Activated CD8-positive, alpha-beta T cell treated with anti-CD3 and anti-CD28 coated beads for 36 hours (primary cell): ENCODE data around the gene LRRC56. TPM values are rescaled to one million over a fixed set of nuclear protein-coding genes. Genes with fewer than 3 reads are reported as not detected.

Experiments used
- ATAC-seq: fragments of 200-7000 bp; cut with Tn5 transposase; one replicate; pipeline ENCODE4 v1.10.0; 2021; ENCODE audit warnings: mild to moderate bottlenecking, moderate library complexity
- CTCF ChIA-PET: fragments of 350-600 bp; sonication (Branson Sonifier 250); formaldehyde crosslinking; loops from one replicate; lab custom pipeline; 2021; ENCODE audit warnings: antibody characterized with exemption; lab: Charles Lee
- POLR2A ChIA-PET: fragments of 350-600 bp; sonication (Branson Sonifier 250); formaldehyde crosslinking; loops from one replicate; lab custom pipeline; 2021; ENCODE audit warnings: antibody characterized with exemption; lab: Charles Lee
- DNase-seq: peaks from one replicate; pipeline ENCODE4 v3.0.0-alpha.2; 2020
- H3K27ac Mint-ChIP-seq: one replicate; pipeline ENCODE4 v1.8.0; 2021; ENCODE audit warnings: mild to moderate bottlenecking, mixed read lengths
- H3K27me3 Mint-ChIP-seq: one replicate; pipeline ENCODE4 v1.8.0; 2021; ENCODE audit warnings: mixed read lengths
- H3K36me3 Mint-ChIP-seq: one replicate; pipeline ENCODE4 v1.8.0; 2021; ENCODE audit warnings: low read depth, mixed read lengths
- H3K4me1 Mint-ChIP-seq: one replicate; pipeline ENCODE4 v1.8.0; 2021; ENCODE audit warnings: low read depth, mixed read lengths
- H3K4me3 Mint-ChIP-seq: one replicate; pipeline ENCODE4 v1.8.0; 2021; ENCODE audit warnings: mild to moderate bottlenecking, moderate library complexity, mixed read lengths
- H3K9me3 Mint-ChIP-seq: one replicate; pipeline ENCODE4 v1.8.0; 2021; ENCODE audit warnings: mixed read lengths
- intact Hi-C: fragments of 100-400 bp; cut with micrococcal nuclease; formaldehyde crosslinking; loops from one replicate; pipeline ENCODE4 v1.10.0; 2022
- total RNA-seq, 2 experiments: library from RNA; stranded (reverse); gene quantifications; one replicate each; pipeline ENCODE4 v1.2.3, GENCODE V29; 2021
- TF ChIP-seq, protein P1 (sequence below): fragments of 200-600 bp; IDR thresholded peaks from one replicate; pipeline ENCODE4 v1.8.0; 2022; ENCODE audit warnings: antibody characterized with exemption, mild to moderate bottlenecking

Gene LRRC56
- total RNA-seq, 2 experiments from 2014 or later = 0.67 to 0.99 TPM

GRCh38 chr11:538431-539051, 1.2 kb downstream of the LRRC56 start:
- Mint-ChIP-seq H3K4me3 (no peak overlapping the region), H3K27ac (no peak overlapping the region), H3K4me1 (peaks cover 4% of the 10 kb centered on the region), H3K9me3 (no peaks in the 10 kb centered on the region), H3K36me3 (no peaks in the 10 kb centered on the region), H3K27me3 (no peaks in the 10 kb centered on the region)
- intact Hi-C loops = no loop called here
- DNase-seq (no peak), ATAC-seq (no peak)
- ChIA-PET POLR2A (interaction anchor here (0.7 kb wide), 1 partner anchor 158 kb away, joined by 4 read pairs; no protein-coding TSS in a partner anchor), CTCF (interaction anchor here (1.0 kb wide), 1 partner anchor 19 kb away, joined by 3 read pairs; no protein-coding TSS in a partner anchor)
- TF ChIP-seq, protein P1, sequence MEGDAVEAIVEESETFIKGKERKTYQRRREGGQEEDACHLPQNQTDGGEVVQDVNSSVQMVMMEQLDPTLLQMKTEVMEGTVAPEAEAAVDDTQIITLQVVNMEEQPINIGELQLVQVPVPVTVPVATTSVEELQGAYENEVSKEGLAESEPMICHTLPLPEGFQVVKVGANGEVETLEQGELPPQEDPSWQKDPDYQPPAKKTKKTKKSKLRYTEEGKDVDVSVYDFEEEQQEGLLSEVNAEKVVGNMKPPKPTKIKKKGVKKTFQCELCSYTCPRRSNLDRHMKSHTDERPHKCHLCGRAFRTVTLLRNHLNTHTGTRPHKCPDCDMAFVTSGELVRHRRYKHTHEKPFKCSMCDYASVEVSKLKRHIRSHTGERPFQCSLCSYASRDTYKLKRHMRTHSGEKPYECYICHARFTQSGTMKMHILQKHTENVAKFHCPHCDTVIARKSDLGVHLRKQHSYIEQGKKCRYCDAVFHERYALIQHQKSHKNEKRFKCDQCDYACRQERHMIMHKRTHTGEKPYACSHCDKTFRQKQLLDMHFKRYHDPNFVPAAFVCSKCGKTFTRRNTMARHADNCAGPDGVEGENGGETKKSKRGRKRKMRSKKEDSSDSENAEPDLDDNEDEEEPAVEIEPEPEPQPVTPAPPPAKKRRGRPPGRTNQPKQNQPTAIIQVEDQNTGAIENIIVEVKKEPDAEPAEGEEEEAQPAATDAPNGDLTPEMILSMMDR = no peak

DNA sequence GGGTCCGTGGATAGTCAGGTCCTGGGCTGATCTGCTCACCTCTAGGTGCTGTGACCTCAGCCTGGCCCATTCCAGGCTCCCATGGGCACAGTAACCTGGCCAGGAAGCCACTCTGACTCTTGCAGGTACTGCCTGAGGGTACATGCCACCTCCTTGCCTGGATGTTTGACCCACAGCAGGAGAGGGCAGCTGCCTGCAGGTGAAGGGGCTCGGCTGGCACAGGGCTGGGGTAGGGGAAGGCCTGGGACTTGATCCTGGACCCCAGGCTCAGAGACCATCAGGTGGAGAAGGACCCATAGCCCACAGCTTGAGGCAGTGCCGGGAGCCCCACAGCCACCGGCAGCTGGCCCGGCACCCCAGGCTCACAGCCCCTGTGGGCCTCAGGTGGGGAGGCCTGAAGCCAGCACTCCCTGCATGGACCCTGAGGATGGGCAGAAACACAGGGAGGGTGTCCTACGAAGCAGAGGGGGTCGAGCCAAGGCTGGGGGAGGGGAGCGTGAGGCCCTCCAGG, 2.7 kb downstream of the LRRC56 start:
- no peaks in the 10 kb centered on the region for H3K9me3 Mint-ChIP-seq
- DNase-seq (no peak), ATAC-seq (no peak)
- CTCF ChIA-PET = no interaction called here
- peaks cover 4% of the 10 kb centered on the region for H3K4me1 Mint-ChIP-seq
- no peak overlapping the region for H3K4me3 Mint-ChIP-seq
- H3K27me3 Mint-ChIP-seq = no peaks in the 10 kb centered on the region
- TF ChIP-seq, protein P1 = no peak
- H3K36me3 Mint-ChIP-seq = no peaks in the 10 kb centered on the region
- H3K27ac Mint-ChIP-seq = no peak overlapping the region
- POLR2A ChIA-PET = no interaction called here
- intact Hi-C loops = no loop called here

DNA sequence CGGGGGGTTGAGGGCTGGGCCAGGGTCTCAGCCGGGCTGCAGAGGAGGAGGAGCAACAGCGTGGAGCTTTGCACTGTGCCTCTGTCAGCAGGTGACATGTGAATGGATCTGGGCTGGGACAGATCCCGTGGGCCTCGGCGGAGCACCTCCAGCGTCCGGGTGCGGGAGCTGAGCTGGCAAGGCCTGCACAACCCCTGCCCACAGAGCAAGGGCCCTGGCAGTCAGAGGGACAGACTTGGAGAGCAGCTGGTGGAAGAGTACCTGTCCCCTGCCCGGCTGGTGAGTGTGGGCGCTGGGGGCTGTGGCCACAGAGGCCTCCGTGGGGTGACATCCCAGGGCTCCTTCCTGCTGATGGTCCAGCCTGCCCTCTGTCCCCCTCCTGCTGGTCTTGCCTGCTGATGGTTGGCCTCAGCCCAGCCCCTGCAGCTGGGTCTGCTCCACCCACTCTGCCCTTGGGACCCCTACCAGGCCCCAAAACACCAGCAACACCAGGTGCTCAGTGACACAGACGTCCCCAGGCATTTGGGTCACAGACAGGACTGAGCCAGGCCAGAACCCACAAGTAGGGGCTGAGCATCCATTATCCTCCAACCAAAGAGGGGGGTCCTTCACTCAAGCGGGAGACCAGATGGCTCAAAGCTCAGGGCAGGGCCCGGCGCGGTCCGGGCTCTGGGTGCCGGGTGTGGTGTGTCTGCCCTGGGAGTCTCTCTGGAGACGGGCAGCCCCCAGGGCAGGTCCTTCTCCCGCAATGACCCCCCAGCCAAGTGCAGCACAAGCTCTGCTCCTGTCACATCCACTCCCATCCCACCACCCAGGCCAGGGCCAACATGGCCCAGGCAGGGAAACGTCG, 3.5 kb downstream of the LRRC56 start:
- H3K9me3 Mint-ChIP-seq = no peaks in the 10 kb centered on the region
- no peak overlapping the region for H3K27ac Mint-ChIP-seq
- no peak for ATAC-seq
- peaks cover 4% of the 10 kb centered on the region for H3K4me1 Mint-ChIP-seq
- no peaks in the 10 kb centered on the region for H3K36me3 Mint-ChIP-seq
- TF ChIP-seq, protein P1 = no peak
- no peaks in the 10 kb centered on the region for H3K27me3 Mint-ChIP-seq
- ChIA-PET CTCF (interaction anchor here (0.9 kb wide), 1 partner anchor 14 kb away, joined by 3 read pairs; no protein-coding TSS in a partner anchor), POLR2A (interaction anchor here (0.6 kb wide), 1 partner anchor 16 kb away, joined by 3 read pairs; no protein-coding TSS in a partner anchor)
- no peak for DNase-seq
- H3K4me3 Mint-ChIP-seq = no peak overlapping the region
- intact Hi-C loops = no loop called here

DNA sequence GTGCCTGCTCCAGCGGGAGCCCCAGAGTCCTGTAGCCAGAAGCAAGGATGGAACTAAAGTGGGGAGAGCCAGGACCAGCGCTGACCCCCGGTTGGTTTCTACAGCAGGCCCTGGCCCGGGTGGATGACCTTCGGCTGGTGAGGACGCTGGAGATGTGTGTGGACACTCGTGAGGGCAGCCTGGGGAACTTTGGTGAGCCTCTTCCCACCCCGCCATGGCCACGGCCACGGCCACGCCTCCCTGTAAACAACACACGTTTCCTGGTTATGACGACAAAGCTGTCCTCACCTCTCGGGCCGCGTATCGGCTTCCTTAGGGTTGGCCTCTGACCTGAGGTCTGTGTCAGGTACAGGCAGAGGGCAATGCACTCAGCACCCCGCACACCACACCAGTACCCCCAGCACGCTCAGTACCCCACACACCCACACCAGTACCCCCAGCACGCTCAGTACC, 4.1 kb downstream of the LRRC56 start:
- ATAC-seq = no peak
- no peak for DNase-seq
- intact Hi-C loops = no loop called here
- Mint-ChIP-seq H3K9me3 (no peaks in the 10 kb centered on the region), H3K4me3 (no peak overlapping the region), H3K36me3 (no peaks in the 10 kb centered on the region), H3K27ac (no peak overlapping the region), H3K27me3 (no peaks in the 10 kb centered on the region), H3K4me1 (peaks cover 4% of the 10 kb centered on the region)
- CTCF ChIA-PET = interaction anchor here (0.9 kb wide), 1 partner anchor 13 kb away, joined by 3 read pairs; no protein-coding TSS in a partner anchor
- POLR2A ChIA-PET = interaction anchor here (0.6 kb wide), 1 partner anchor 15 kb away, joined by 3 read pairs; no protein-coding TSS in a partner anchor
- TF ChIP-seq, protein P1 = no peak
